PC-9 (cell line): ENCODE measurements around the gene ZNF77. TPM values are rescaled to one million over a fixed set of nuclear protein-coding genes. Genes with fewer than 3 reads are reported as not detected.
"Not testable (repeated sequence)": the region's sequence is repeated elsewhere in the genome, so short reads cannot be mapped to it uniquely, and the experiment has no call there.

ENCODE experiments used
- BruUV-seq: library from RNA; stranded (reverse); fragments of 400-500 nt; replicated peaks from 2 replicates; lab custom pipeline; 2021; lab: Mats Ljungman, UMichigan
- CTCF ChIA-PET: fragments of 300-600 bp; sonication (Branson Sonifier 250); formaldehyde crosslinking; loops from one replicate; lab custom pipeline; 2022; ENCODE audit warnings: antibody characterized with exemption; lab: Charles Lee
- POLR2A ChIA-PET: fragments of 300-600 bp; sonication (Branson Sonifier 250); formaldehyde crosslinking; loops from one replicate; lab custom pipeline; 2022; ENCODE audit warnings: antibody characterized with exemption; ENCODE audit not compliant: unreplicated experiment; lab: Charles Lee
- DNase-seq, 2 experiments: peaks; one replicate each; pipeline versions ENCODE4 v3.0.0 to v3.0.0-alpha.2; 2015 to 2022; ENCODE audit warnings: mixed read lengths in 1 of 2
- H2AFZ ChIP-seq: fragments of 200-600 bp; sonication (generic); 2 replicates; pipeline ENCODE4 v1.8.1; 2017; ENCODE audit warnings: antibody characterized with exemption
- H3F3A ChIP-seq: fragments of 200-600 bp; sonication (generic); 2 replicates; pipeline ENCODE4 v1.8.1; 2017; ENCODE audit warnings: antibody characterized with exemption, mild to moderate bottlenecking, low read depth; ENCODE audit not compliant: insufficient read depth
- H3K27ac ChIP-seq: fragments of 200-600 bp; sonication (generic); 2 replicates; pipeline ENCODE4 v1.6.1; 2016; ENCODE audit warnings: mixed run types
- H3K27me3 ChIP-seq: fragments of 200-600 bp; sonication (generic); 2 replicates; pipeline ENCODE4 v1.6.1; 2016; ENCODE audit warnings: low read depth, mixed run types; ENCODE audit not compliant: insufficient read depth
- H3K36me3 ChIP-seq: fragments of 200-600 bp; sonication (generic); 2 replicates; pipeline ENCODE4 v1.6.1; 2016; ENCODE audit warnings: low read depth, mixed run types
- H3K4me1 ChIP-seq: fragments of 200-600 bp; sonication (generic); replicated peaks from 2 replicates; pipeline ENCODE4 v1.6.1; 2016; ENCODE audit warnings: mixed run types; ENCODE audit not compliant: insufficient read depth
- H3K4me2 ChIP-seq: fragments of 200-600 bp; sonication (generic); 2 replicates; pipeline ENCODE4 v1.6.1; 2017; ENCODE audit warnings: mixed run types
- H3K4me3 ChIP-seq: fragments of 200-600 bp; sonication (generic); 2 replicates; pipeline ENCODE4 v1.6.1; 2016; ENCODE audit warnings: mixed run types
- H3K79me2 ChIP-seq: fragments of 200-600 bp; sonication (generic); 2 replicates; pipeline ENCODE4 v1.6.1; 2017; ENCODE audit warnings: low read depth, mixed run types
- H3K9me2 ChIP-seq: fragments of 200-600 bp; sonication (generic); 2 replicates; pipeline ENCODE4 v1.8.1; 2017; ENCODE audit warnings: mild to moderate bottlenecking; ENCODE audit not compliant: insufficient read depth
- H3K9me3 ChIP-seq: fragments of 200-600 bp; sonication (generic); 2 replicates; pipeline ENCODE4 v1.8.1; 2016; ENCODE audit warnings: low read depth; ENCODE audit not compliant: insufficient read depth
- H4K20me1 ChIP-seq: fragments of 200-600 bp; sonication (generic); 2 replicates; pipeline ENCODE4 v1.8.1; 2017; ENCODE audit not compliant: insufficient read depth
- CTCF ChIP-seq: fragments of 200-600 bp; sonication (generic); conservative IDR thresholded peaks from 2 replicates; pipeline ENCODE4 v1.6.1; 2017; ENCODE audit warnings: mixed run types, antibody characterized with exemption, mild to moderate bottlenecking, moderate library complexity
- EZH2 ChIP-seq: fragments of 200-600 bp; sonication (generic); IDR thresholded peaks from 2 replicates; pipeline ENCODE4 v1.8.0; 2017; ENCODE audit warnings: antibody characterized with exemption, low read depth
- intact Hi-C: fragments of 100-400 bp; cut with micrococcal nuclease; formaldehyde crosslinking; loops from one replicate; pipeline ENCODE4 v1.10.0; 2022; ENCODE audit not compliant: unreplicated experiment
- total RNA-seq: library from RNA; stranded (reverse); gene quantifications from 2 replicates; pipeline ENCODE4 v1.2.3, GENCODE V29; 2021

ZNF77 gene
- total RNA-seq, 1 experiment from 2014 or later: 2.5 TPM

- CTCF ChIA-PET: no interaction called here
- POLR2A ChIA-PET: no interaction called here
- Histone ChIP-seq H3F3A (no peaks in the 10 kb centered on the region), H2AFZ (no peak overlapping the region), H3K9me3 (no peaks in the 10 kb centered on the region), H3K27me3 (no peaks in the 10 kb centered on the region), H3K4me3 (no peak overlapping the region), H4K20me1 (no peaks in the 10 kb centered on the region), H3K27ac (no peak overlapping the region), H3K79me2 (no peaks in the 10 kb centered on the region), H3K36me3 (no peaks in the 10 kb centered on the region), H3K9me2 (no peaks in the 10 kb centered on the region), H3K4me2 (no peak overlapping the region), H3K4me1 (0 out of 2 replicates have a peak, but pooled peaks cover 4% of the 10 kb centered on the region)
- BruUV-seq: no TSS peak
- intact Hi-C loops: no loop called here
- no peak for DNase-seq
- TF ChIP-seq EZH2 (no peak), CTCF (no peak)
Observed at GRCh38 chr19:2967972-2968371, 23.2 kb upstream of the ZNF77 start.

GRCh38 chr19:2964874-2965273 is 20.1 kb upstream of the ZNF77 start:
- CTCF ChIA-PET: interaction anchor here (0.6 kb wide), 1 partner anchor 83 kb away, joined by 3 read pairs; no protein-coding TSS in a partner anchor
- BruUV-seq: no TSS peak
- Histone ChIP-seq H3K79me2 (no peaks in the 10 kb centered on the region), H3K36me3 (no peaks in the 10 kb centered on the region), H3K4me2 (no peak overlapping the region), H3K27me3 (no peaks in the 10 kb centered on the region), H3K4me1 (no peaks in the 10 kb centered on the region), H3K4me3 (no peak overlapping the region), H4K20me1 (no peaks in the 10 kb centered on the region), H2AFZ (no peak overlapping the region), H3K9me2 (no peaks in the 10 kb centered on the region), H3K9me3 (no peaks in the 10 kb centered on the region), H3F3A (no peaks in the 10 kb centered on the region), H3K27ac (no peak overlapping the region)
- TF ChIP-seq CTCF (no peak), EZH2 (no peak)
- intact Hi-C loops: no loop called here
- no peak for DNase-seq
- POLR2A ChIA-PET: no interaction called here

GRCh38 chr19:2963631-2964030 is 18.9 kb upstream of the ZNF77 start:
- H3K27me3 ChIP-seq, H4K20me1 ChIP-seq, H3K79me2 ChIP-seq, H3K4me2 ChIP-seq, POLR2A ChIA-PET, BruUV-seq, H3F3A ChIP-seq, CTCF ChIA-PET, H2AFZ ChIP-seq, H3K9me2 ChIP-seq, H3K27ac ChIP-seq, H3K4me3 ChIP-seq, intact Hi-C loops, H3K4me1 ChIP-seq, DNase-seq, H3K36me3 ChIP-seq, H3K9me3 ChIP-seq: not testable (repeated sequence)

GRCh38 chr19:2963122-2963521 is 18.4 kb upstream of the ZNF77 start:
- H3K79me2 ChIP-seq: no peaks in the 10 kb centered on the region
- CTCF ChIA-PET: no interaction called here
- intact Hi-C loops: no loop called here
- H3K4me1 ChIP-seq: no peaks in the 10 kb centered on the region
- BruUV-seq: no TSS peak
- no peak for DNase-seq
- no peaks in the 10 kb centered on the region for H3K9me3 ChIP-seq
- no peak overlapping the region for H3K27ac ChIP-seq
- H3K36me3 ChIP-seq: no peaks in the 10 kb centered on the region
- H3K4me3 ChIP-seq: no peak overlapping the region
- H4K20me1 ChIP-seq: no peaks in the 10 kb centered on the region
- H3K4me2 ChIP-seq: no peak overlapping the region
- TF ChIP-seq CTCF: no peak
- no peak for TF ChIP-seq EZH2
- H3K9me2 ChIP-seq: no peaks in the 10 kb centered on the region
- no peaks in the 10 kb centered on the region for H3F3A ChIP-seq
- H2AFZ ChIP-seq: no peak overlapping the region
- H3K27me3 ChIP-seq: no peaks in the 10 kb centered on the region
- POLR2A ChIA-PET: no interaction called here
